ENCODE measurements around the gene MMP17. TPM values are rescaled to one million over a fixed set of nuclear protein-coding genes. Genes with fewer than 3 reads are reported as not detected.

Gene MMP17
- total RNA-seq, 2 donors from 2014 or later: 1.3 to 1.9 TPM

DNA sequence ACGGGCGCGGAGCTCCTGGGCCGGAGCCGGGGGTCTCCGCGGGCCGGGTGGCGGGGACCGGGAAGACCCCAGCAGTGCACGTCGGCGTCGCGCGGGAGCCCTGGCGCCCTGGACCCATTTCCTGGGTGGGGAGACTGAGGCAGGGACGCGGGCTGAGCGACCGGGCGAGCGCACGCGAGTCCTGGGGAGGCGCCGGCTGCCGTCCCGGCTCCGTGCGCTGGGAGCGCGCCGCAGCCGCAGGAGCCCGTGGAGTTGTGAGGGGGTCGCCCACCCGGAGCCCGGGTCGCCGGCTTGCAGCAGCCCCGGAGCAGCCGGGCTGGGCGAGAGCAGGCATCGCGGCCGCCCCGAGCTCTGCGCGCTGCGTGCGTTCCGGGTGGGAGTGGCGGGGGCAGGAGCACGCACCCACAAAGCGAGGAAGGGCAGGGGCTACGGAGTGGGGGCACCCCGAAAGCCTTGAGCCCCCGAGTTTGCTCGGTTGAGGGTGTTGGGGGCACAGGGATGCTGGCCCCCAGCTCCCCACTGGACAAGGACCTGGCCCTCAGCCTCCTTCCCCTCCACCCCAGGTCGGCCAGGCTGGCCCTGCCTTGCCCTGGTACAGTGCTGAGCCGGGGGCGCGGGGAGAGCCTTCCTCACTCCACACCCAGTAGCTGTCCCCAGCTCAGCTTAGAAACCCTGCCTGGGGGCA, 620 bp downstream of the MMP17 start:
- H3K4me3 ChIP-seq: peak overlapping the region; percentile 35
- no peak overlapping the region for H3K9ac ChIP-seq (ENCODE audit: low read depth in 2 of 2, low read length in 2 of 2)
- intact Hi-C loops (cut with DNase I): loop anchor here (10.0 kb wide), 1 partner anchor 724 kb away; no protein-coding TSS in a partner anchor
- no peak for DNase-seq
- no peaks in the 10 kb centered on the region for H3K36me3 ChIP-seq
- H3K27me3 ChIP-seq: peaks cover 38% of the 10 kb centered on the region
- H3K4me1 ChIP-seq: no peaks in the 10 kb centered on the region
- H3K9me3 ChIP-seq: no peaks in the 10 kb centered on the region
- TF ChIP-seq, protein P1, sequence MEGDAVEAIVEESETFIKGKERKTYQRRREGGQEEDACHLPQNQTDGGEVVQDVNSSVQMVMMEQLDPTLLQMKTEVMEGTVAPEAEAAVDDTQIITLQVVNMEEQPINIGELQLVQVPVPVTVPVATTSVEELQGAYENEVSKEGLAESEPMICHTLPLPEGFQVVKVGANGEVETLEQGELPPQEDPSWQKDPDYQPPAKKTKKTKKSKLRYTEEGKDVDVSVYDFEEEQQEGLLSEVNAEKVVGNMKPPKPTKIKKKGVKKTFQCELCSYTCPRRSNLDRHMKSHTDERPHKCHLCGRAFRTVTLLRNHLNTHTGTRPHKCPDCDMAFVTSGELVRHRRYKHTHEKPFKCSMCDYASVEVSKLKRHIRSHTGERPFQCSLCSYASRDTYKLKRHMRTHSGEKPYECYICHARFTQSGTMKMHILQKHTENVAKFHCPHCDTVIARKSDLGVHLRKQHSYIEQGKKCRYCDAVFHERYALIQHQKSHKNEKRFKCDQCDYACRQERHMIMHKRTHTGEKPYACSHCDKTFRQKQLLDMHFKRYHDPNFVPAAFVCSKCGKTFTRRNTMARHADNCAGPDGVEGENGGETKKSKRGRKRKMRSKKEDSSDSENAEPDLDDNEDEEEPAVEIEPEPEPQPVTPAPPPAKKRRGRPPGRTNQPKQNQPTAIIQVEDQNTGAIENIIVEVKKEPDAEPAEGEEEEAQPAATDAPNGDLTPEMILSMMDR (IDR thresholded peaks at IDR 0.05): no peak
- no peak overlapping the region for H3K27ac ChIP-seq

DNA sequence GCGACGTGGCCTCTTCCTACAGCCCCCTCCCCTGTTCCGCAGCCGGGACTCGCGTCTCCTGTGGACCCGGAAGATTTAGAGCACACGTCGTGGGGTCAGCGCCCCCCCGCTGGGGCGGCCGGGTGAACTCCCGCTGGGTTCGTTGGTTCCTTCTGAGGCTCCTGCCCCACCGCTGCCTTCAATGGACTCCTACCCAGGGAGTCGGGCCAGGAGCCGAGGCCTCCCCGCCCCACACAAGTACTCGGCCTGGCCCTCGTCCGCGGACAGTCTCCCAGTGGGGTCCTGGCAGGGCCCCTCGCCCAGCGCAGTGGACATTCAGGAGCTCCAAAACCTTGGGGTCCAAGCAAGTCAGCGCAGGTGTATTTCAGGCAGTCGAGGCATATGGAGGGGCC, 1.2 kb downstream of the MMP17 start:
- Histone ChIP-seq H3K4me1 (no peaks in the 10 kb centered on the region), H3K4me3 (peak overlapping the region; percentile 35), H3K9ac (ENCODE audit: low read depth in 2 of 2, low read length in 2 of 2) (no peak overlapping the region), H3K36me3 (no peaks in the 10 kb centered on the region), H3K27ac (no peak overlapping the region), H3K9me3 (no peaks in the 10 kb centered on the region), H3K27me3 (peaks cover 38% of the 10 kb centered on the region)
- TF ChIP-seq, protein P1 (IDR thresholded peaks at IDR 0.05): no peak
- intact Hi-C loops (cut with DNase I): loop anchor here (10.0 kb wide), 1 partner anchor 725 kb away; no protein-coding TSS in a partner anchor
- DNase-seq: no peak

DNA sequence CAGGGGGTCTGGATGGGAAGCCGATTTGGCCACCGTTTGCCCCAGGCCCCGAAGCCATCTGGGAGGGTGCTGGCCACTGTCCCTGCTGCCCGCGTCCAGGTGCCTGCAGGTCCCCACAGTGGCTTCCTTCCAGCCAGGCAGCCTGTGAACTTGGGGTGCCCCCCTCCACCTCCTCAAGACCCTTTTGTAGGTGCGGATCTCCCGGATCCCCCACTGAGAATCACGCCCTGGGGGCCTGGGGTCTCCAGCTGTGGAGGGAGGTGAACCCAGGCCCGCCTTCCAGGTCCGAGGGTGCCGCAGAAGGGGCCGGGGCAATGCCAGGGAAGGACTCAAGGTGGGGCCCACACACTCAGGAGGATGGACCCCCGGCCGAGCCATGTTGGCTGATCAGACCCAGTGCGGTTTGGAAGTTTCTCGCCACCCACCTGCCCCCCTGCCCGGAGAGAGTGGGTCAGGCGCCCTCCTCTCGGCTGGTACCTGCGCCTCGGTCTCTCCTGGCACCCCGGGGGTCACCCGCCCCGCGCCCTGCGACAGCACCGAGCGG, 1.7 kb downstream of the MMP17 start:
- Histone ChIP-seq H3K36me3 (no peaks in the 10 kb centered on the region), H3K27ac (no peak overlapping the region), H3K4me3 (peak overlapping the region; percentile 26), H3K9ac (ENCODE audit: low read depth in 2 of 2, low read length in 2 of 2) (peak overlapping the region in 1 of 2 donors; percentile 56), H3K9me3 (no peaks in the 10 kb centered on the region), H3K27me3 (peaks cover 38% of the 10 kb centered on the region), H3K4me1 (no peaks in the 10 kb centered on the region)
- intact Hi-C loops (cut with DNase I): loop anchor here (10.0 kb wide), 1 partner anchor 725 kb away; no protein-coding TSS in a partner anchor
- TF ChIP-seq, protein P1 (IDR thresholded peaks at IDR 0.05): no peak
- no peak for DNase-seq

DNA sequence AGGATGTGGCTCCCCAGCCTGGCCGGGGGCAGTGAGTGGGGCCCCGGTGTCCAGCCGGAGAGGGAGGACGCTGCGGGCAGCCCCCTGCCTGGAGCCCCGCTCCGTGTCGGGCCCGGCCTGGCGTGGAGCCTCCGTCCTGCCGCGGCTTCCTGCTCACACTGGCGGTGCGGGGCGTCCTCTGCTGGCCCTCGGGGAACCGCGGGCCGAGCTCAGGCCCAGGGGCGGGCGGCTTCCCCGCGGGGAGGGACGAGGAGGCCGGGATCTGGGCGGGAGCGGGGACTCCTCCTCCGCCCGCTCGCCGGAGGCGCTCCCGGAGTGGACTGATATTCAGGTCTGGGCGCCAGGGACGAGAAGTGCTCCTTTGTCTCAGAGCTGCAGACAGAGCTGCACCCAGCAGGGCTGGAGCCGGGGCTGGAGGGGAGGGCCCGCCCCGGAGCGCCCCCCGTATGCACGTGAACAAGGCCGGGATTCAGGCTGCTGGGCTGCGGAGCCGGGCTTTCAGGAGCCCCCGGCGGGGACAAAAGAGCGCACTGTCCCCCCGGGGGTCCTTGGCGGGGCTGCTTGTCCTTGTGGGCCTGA, 2.2 kb downstream of the MMP17 start:
- Histone ChIP-seq H3K9me3 (no peaks in the 10 kb centered on the region), H3K9ac (ENCODE audit: low read depth in 2 of 2, low read length in 2 of 2) (peak overlapping the region; percentile 19 to 56), H3K4me1 (no peaks in the 10 kb centered on the region), H3K4me3 (peak overlapping the region; percentile 26), H3K36me3 (no peaks in the 10 kb centered on the region), H3K27ac (peak overlapping the region; percentile 22), H3K27me3 (peaks cover 38% of the 10 kb centered on the region)
- intact Hi-C loops (cut with DNase I): no loop called here
- TF ChIP-seq, protein P1 (IDR thresholded peaks at IDR 0.05): peak; percentile 16
- DNase-seq: peak; percentile 53

DNA sequence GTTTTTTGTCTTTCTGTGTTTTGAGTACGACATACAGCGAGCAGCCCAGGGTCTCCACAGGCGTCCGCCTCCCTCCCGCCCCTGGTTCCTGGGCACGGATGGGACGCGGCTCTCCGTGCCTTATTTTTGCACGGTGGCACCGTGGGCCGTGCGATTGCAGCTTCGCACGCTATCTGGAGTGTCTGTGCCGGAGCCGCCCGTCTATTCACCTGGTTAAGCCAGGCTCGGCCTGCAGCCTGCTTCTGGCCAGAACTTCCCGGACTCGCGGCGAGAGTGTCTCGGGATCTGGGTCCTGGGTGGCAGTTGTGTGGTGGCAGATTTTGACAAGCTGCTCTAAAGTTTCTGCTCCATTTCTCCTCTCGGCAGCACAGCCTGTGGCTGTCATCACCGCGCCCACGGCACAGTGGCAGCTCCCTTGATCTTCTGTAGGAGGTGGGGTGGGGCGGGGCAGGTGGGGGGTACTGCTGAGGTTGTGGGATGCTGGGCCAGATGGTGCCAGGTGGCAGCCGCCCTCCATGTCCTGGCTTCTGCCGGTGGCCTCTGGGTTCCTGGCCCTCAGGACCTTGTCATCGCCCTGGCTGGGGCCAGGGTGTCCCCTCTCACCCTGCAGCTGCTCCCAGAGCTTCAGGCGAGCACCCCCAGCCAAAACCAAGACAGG, 2.9 kb downstream of the MMP17 start:
- Histone ChIP-seq H3K9me3 (no peaks in the 10 kb centered on the region), H3K36me3 (no peaks in the 10 kb centered on the region), H3K27me3 (peaks cover 38% of the 10 kb centered on the region), H3K27ac (peak overlapping the region; percentile 44), H3K9ac (ENCODE audit: low read depth in 2 of 2, low read length in 2 of 2) (peak overlapping the region; percentile 12 to 19), H3K4me3 (peak overlapping the region; percentile 26), H3K4me1 (no peaks in the 10 kb centered on the region)
- DNase-seq: no peak
- intact Hi-C loops (cut with DNase I): no loop called here
- TF ChIP-seq, protein P1 (IDR thresholded peaks at IDR 0.05): no peak

Data from colonic mucosa (tissue), 4 donors.